ENCODE data around the gene PCBP3. TPM values are rescaled to one million over a fixed set of nuclear protein-coding genes. Genes with fewer than 3 reads are reported as not detected.

PCBP3 gene
- total RNA-seq, 1 experiment from 2014 or later: not detected

- CTCF ChIA-PET: no interaction called here
- no peaks in the 10 kb centered on the region for H3K9me3 ChIP-seq (ENCODE audit: control insufficient read depth, insufficient read depth, low read depth, low read length)
- in situ Hi-C loops (cut with HindIII; ENCODE audit: low pct_unique_long_range_greater_than_20kb, low sequenced_read_pairs): no loop called here
- H3K4me3 ChIP-seq (ENCODE audit: low read depth in 2 of 2, low read length in 2 of 2): no peak overlapping the region
- H3K36me3 ChIP-seq (ENCODE audit: control insufficient read depth, insufficient read depth, low read length): no peaks in the 10 kb centered on the region
- intact Hi-C loops (cut with micrococcal nuclease; ENCODE audit: unreplicated experiment): no loop called here
- DNase-seq (ENCODE audit: low read depth, low spot score) (no peak), ATAC-seq (no peak)
- BruUV-seq (replicated peaks): no TSS peak
- H3K27me3 ChIP-seq (ENCODE audit: control insufficient read depth, insufficient read depth, low read length): peaks cover under 1% of the 10 kb centered on the region; the same call in 1 of the 2 replicates
- H3K27ac ChIP-seq (ENCODE audit: low read length): no peak overlapping the region
- TF ChIP-seq REST (IDR thresholded peaks at IDR 0.05; ENCODE audit: insufficient read depth in 1 of 2, low read depth in 2 of 2, low read length in 1 of 2) (no peak), CTCF (IDR thresholded peaks at IDR 0.05) (no peak), SIN3A (IDR thresholded peaks at IDR 0.05; ENCODE audit: borderline replicate concordance, insufficient read depth, low read depth, low read length) (no peak), TCF7L2 (IDR thresholded peaks at IDR 0.05; ENCODE audit: low read depth, low read length) (no peak)
- POLR2A ChIA-PET: no interaction called here
- no peaks in the 10 kb centered on the region for H3K4me1 ChIP-seq (ENCODE audit: control insufficient read depth, insufficient read depth, low read length)
Observed at GRCh38 chr21:45765375-45765774, 121.8 kb downstream of the PCBP3 start.

GRCh38 chr21:45766055-45766454, 122.5 kb downstream of the PCBP3 start:
- in situ Hi-C loops (cut with HindIII; ENCODE audit: low pct_unique_long_range_greater_than_20kb, low sequenced_read_pairs) (no loop called here), intact Hi-C loops (cut with micrococcal nuclease; ENCODE audit: unreplicated experiment) (no loop called here)
- POLR2A ChIA-PET: interaction anchor here (0.6 kb wide), 1 partner anchor 873 kb away, joined by 3 read pairs; no protein-coding TSS in a partner anchor
- H3K4me3 ChIP-seq (ENCODE audit: low read depth in 2 of 2, low read length in 2 of 2): no peak overlapping the region
- ATAC-seq (no peak), DNase-seq (ENCODE audit: low read depth, low spot score) (no peak)
- no peak for TF ChIP-seq TCF7L2 (IDR thresholded peaks at IDR 0.05; ENCODE audit: low read depth, low read length)
- TF ChIP-seq POLR2AphosphoS5 (IDR thresholded peaks at IDR 0.05; ENCODE audit: low read depth, low read length): no peak
- TF ChIP-seq SIN3A (IDR thresholded peaks at IDR 0.05; ENCODE audit: borderline replicate concordance, insufficient read depth, low read depth, low read length): no peak
- TF ChIP-seq REST (IDR thresholded peaks at IDR 0.05; ENCODE audit: insufficient read depth in 1 of 2, low read depth in 2 of 2, low read length in 1 of 2): no peak
- no peak for TF ChIP-seq CTCF (IDR thresholded peaks at IDR 0.05)
- no peaks in the 10 kb centered on the region for H3K9me3 ChIP-seq (ENCODE audit: control insufficient read depth, insufficient read depth, low read depth, low read length)
- no peaks in the 10 kb centered on the region for H3K27me3 ChIP-seq (ENCODE audit: control insufficient read depth, insufficient read depth, low read length)
- no TSS peak for BruUV-seq (replicated peaks)
- CTCF ChIA-PET: no interaction called here
- no peaks in the 10 kb centered on the region for H3K36me3 ChIP-seq (ENCODE audit: control insufficient read depth, insufficient read depth, low read length)
- H3K27ac ChIP-seq (ENCODE audit: low read length): no peak overlapping the region
- no peaks in the 10 kb centered on the region for H3K4me1 ChIP-seq (ENCODE audit: control insufficient read depth, insufficient read depth, low read length)

All from Panc1 (cell line).